ENCODE results near the gene SNCB. TPM values are rescaled to one million over a fixed set of nuclear protein-coding genes. Genes with fewer than 3 reads are reported as not detected.
A peak's percentile ranks its signal among the peaks of the same experiment; 100 is the strongest.

SNCB gene
- total RNA-seq, 1 donor = not detected

GRCh38 chr5:176667637-176668036 lies 37.3 kb upstream of the SNCB start:
- DNase-seq (ENCODE audit: low read depth) = no peak
- TF ChIP-seq, protein P1, sequence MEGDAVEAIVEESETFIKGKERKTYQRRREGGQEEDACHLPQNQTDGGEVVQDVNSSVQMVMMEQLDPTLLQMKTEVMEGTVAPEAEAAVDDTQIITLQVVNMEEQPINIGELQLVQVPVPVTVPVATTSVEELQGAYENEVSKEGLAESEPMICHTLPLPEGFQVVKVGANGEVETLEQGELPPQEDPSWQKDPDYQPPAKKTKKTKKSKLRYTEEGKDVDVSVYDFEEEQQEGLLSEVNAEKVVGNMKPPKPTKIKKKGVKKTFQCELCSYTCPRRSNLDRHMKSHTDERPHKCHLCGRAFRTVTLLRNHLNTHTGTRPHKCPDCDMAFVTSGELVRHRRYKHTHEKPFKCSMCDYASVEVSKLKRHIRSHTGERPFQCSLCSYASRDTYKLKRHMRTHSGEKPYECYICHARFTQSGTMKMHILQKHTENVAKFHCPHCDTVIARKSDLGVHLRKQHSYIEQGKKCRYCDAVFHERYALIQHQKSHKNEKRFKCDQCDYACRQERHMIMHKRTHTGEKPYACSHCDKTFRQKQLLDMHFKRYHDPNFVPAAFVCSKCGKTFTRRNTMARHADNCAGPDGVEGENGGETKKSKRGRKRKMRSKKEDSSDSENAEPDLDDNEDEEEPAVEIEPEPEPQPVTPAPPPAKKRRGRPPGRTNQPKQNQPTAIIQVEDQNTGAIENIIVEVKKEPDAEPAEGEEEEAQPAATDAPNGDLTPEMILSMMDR (IDR thresholded peaks at IDR 0.05; ENCODE audit: insufficient read depth, low read depth, low read length) = peak; percentile 11
- H3K4me3 ChIP-seq (ENCODE audit: low read depth, low read length) = no peak overlapping the region

GRCh38 chr5:176665517-176665916 lies 35.2 kb upstream of the SNCB start:
- TF ChIP-seq, protein P1 (IDR thresholded peaks at IDR 0.05; ENCODE audit: insufficient read depth, low read depth, low read length) = no peak
- no peak for DNase-seq (ENCODE audit: low read depth)
- no peak overlapping the region for H3K4me3 ChIP-seq (ENCODE audit: low read depth, low read length)

GRCh38 chr5:176664886-176665285 lies 34.6 kb upstream of the SNCB start:
- H3K4me3 ChIP-seq (ENCODE audit: low read depth, low read length) = no peak overlapping the region
- TF ChIP-seq, protein P1 (IDR thresholded peaks at IDR 0.05; ENCODE audit: insufficient read depth, low read depth, low read length) = no peak
- DNase-seq (ENCODE audit: low read depth) = no peak

GRCh38 chr5:176664479-176664878 lies 34.1 kb upstream of the SNCB start:
- no peak overlapping the region for H3K4me3 ChIP-seq (ENCODE audit: low read depth, low read length)
- TF ChIP-seq, protein P1 (IDR thresholded peaks at IDR 0.05; ENCODE audit: insufficient read depth, low read depth, low read length) = no peak
- no peak for DNase-seq (ENCODE audit: low read depth)

GRCh38 chr5:176663566-176663965 lies 33.2 kb upstream of the SNCB start:
- H3K4me3 ChIP-seq (ENCODE audit: low read depth, low read length) = no peak overlapping the region
- DNase-seq (ENCODE audit: low read depth) = no peak
- TF ChIP-seq, protein P1 (IDR thresholded peaks at IDR 0.05; ENCODE audit: insufficient read depth, low read depth, low read length) = no peak

- TF ChIP-seq, protein P1 (IDR thresholded peaks at IDR 0.05; ENCODE audit: insufficient read depth, low read depth, low read length) = no peak
- no peak overlapping the region for H3K4me3 ChIP-seq (ENCODE audit: low read depth, low read length)
- no peak for DNase-seq (ENCODE audit: low read depth)
Measured at GRCh38 chr5:176662371-176663333, 32.3 kb upstream of the SNCB start.
